Cardiac fibroblast (primary cell): ENCODE measurements around the gene CNTFR.

ENCODE experiments used
- DNase-seq, 2 donors: peaks; one replicate each; pipeline versions ENCODE4 v3.0.0 to v3.0.0-alpha.2; 2010; ENCODE audit warnings: low read depth in 2 of 2
- H3K4me3 ChIP-seq, 2 donors: replicated peaks in 1 of 2; 1 replicate in 1 of 2; 2 replicates in 1 of 2; pipeline ENCODE4 v1.5.1; 2011; ENCODE audit warnings: low read depth in 2 of 2, low read length in 2 of 2, mild to moderate bottlenecking in 2 of 2, moderate library complexity in 1 of 2
- CTCF ChIP-seq: IDR thresholded peaks from one replicate; pipeline ENCODE4 v1.5.1; 2011; ENCODE audit warnings: low read depth, mild to moderate bottlenecking, low read length, inconsistent platforms

CNTFR gene

GRCh38 chr9:34603610-34604231, 14.2 kb upstream of the CNTFR start:
- no peak overlapping the region for H3K4me3 ChIP-seq
- TF ChIP-seq CTCF = peak; percentile 89
- peak; percentile 76 to 79 for DNase-seq

- TF ChIP-seq CTCF = no peak
- H3K4me3 ChIP-seq = no peak overlapping the region
- no peak for DNase-seq
These were observed 12.5 kb upstream of the CNTFR start for GRCh38 chr9:34601937-34602573.

GRCh38 chr9:34600908-34601307, 11.4 kb upstream of the CNTFR start:
- H3K4me3 ChIP-seq = no peak overlapping the region
- DNase-seq = no peak
- no peak for TF ChIP-seq CTCF

- TF ChIP-seq CTCF = no peak
- no peak for DNase-seq
- no peak overlapping the region for H3K4me3 ChIP-seq
These were observed 10.0 kb upstream of the CNTFR start for GRCh38 chr9:34599546-34599945.

GRCh38 chr9:34594177-34594576, 4.7 kb upstream of the CNTFR start:
- H3K4me3 ChIP-seq = no peak overlapping the region
- no peak for DNase-seq
- no peak for TF ChIP-seq CTCF

- H3K4me3 ChIP-seq = no peak overlapping the region
- no peak for TF ChIP-seq CTCF
- peak in 1 of 2 donors; percentile 33 for DNase-seq
These were observed 3.5 kb upstream of the CNTFR start for GRCh38 chr9:34592895-34593601.
